Activated T-cell treated with anti-CD3 and anti-CD28 coated beads, Interleukin-2, amount 50 U/mL, for 48 hours (primary cell): Measurements from ENCODE around the gene FBLN2.

Experiments used
- DNase-seq, 2 experiments: peaks; one replicate each; pipeline ENCODE4 v3.0.0-alpha.2; 2020

FBLN2 gene

GRCh38 chr3:13627681-13628080, 78.8 kb downstream of the FBLN2 start:
- no peak for DNase-seq

GRCh38 chr3:13628432-13628831, 79.5 kb downstream of the FBLN2 start:
- no peak for DNase-seq

- DNase-seq: no peak
Measured at GRCh38 chr3:13628841-13629551, 80.1 kb downstream of the FBLN2 start.

- no peak for DNase-seq
Measured at GRCh38 chr3:13629644-13630043, 80.7 kb downstream of the FBLN2 start.

- DNase-seq: no peak
Measured at GRCh38 chr3:13631256-13631655, 82.3 kb downstream of the FBLN2 start.

GRCh38 chr3:13633176-13633575, 84.3 kb downstream of the FBLN2 start:
- no peak for DNase-seq

- DNase-seq: no peak
Measured at GRCh38 chr3:13634151-13634550, 85.2 kb downstream of the FBLN2 start.

- no peak for DNase-seq
Measured at GRCh38 chr3:13634615-13635014, 85.7 kb downstream of the FBLN2 start.

GRCh38 chr3:13636186-13636585, 87.3 kb downstream of the FBLN2 start:
- DNase-seq: no peak

GRCh38 chr3:13636874-13637273, 87.9 kb downstream of the FBLN2 start:
- no peak for DNase-seq

GRCh38 chr3:13637311-13637891, 88.5 kb downstream of the FBLN2 start:
- DNase-seq: no peak

GRCh38 chr3:13637953-13638352, 89.0 kb downstream of the FBLN2 start:
- DNase-seq: no peak

GRCh38 chr3:13638927-13639326, 90.0 kb downstream of the FBLN2 start:
- no peak for DNase-seq

GRCh38 chr3:13642597-13642996, 93.7 kb downstream of the FBLN2 start:
- no peak for DNase-seq

GRCh38 chr3:13644341-13645117, 95.6 kb downstream of the FBLN2 start:
- no peak for DNase-seq

GRCh38 chr3:13645801-13646637, 97.1 kb downstream of the FBLN2 start:
- DNase-seq: no peak

- peak in 1 of 2 experiments; percentile 34 for DNase-seq
Measured at GRCh38 chr3:13647298-13648059, 98.6 kb downstream of the FBLN2 start.

- DNase-seq: peak; percentile 87 to 89
Measured at GRCh38 chr3:13648060-13649001, 99.4 kb downstream of the FBLN2 start.

GRCh38 chr3:13650210-13651056, 101.5 kb downstream of the FBLN2 start:
- peak; percentile 83 to 89 for DNase-seq

GRCh38 chr3:13651057-13651400, 102.1 kb downstream of the FBLN2 start:
- DNase-seq: peak in 1 of 2 experiments; percentile 24
